Neural progenitor cell (in vitro differentiated cells): Measurements from ENCODE around the gene ACP5. TPM values are rescaled to one million over a fixed set of nuclear protein-coding genes. Genes with fewer than 3 reads are reported as not detected.
"Not testable (repeated sequence)": the region's sequence is repeated elsewhere in the genome, so short reads cannot be mapped to it uniquely, and the experiment has no call there.

Experiments used
- DNase-seq: peaks from one replicate; pipeline ENCODE4 v3.0.0-alpha.2; 2016; ENCODE audit warnings: low spot score
- H2AFZ ChIP-seq: fragments of 200-600 bp; sonication (generic); replicated peaks from 2 replicates; pipeline ENCODE4 v1.6.1; 2016; ENCODE audit warnings: antibody characterized with exemption
- H3F3A ChIP-seq: fragments of 200-600 bp; sonication (generic); 2 replicates; pipeline ENCODE4 v1.6.1; 2016; ENCODE audit warnings: antibody characterized with exemption, low read depth
- H3K27ac ChIP-seq: fragments of 200-600 bp; sonication (generic); 2 replicates; pipeline ENCODE4 v1.5.1; 2016; ENCODE audit warnings: mild to moderate bottlenecking
- H3K27me3 ChIP-seq: fragments of 200-600 bp; sonication (generic); 2 replicates; pipeline ENCODE4 v1.6.1; 2016; ENCODE audit warnings: mild to moderate bottlenecking, moderate library complexity
- H3K36me3 ChIP-seq: fragments of 200-600 bp; sonication (generic); 2 replicates; pipeline ENCODE4 v1.5.1; 2016
- H3K4me1 ChIP-seq: fragments of 200-600 bp; sonication (generic); 2 replicates; pipeline ENCODE4 v1.6.1; 2016; ENCODE audit warnings: mixed run types
- H3K4me2 ChIP-seq: fragments of 200-600 bp; sonication (generic); 2 replicates; pipeline ENCODE4 v1.6.1; 2016
- H3K4me3 ChIP-seq: fragments of 200-600 bp; sonication (generic); 2 replicates; pipeline ENCODE4 v1.5.1; 2016
- H3K79me2 ChIP-seq: fragments of 200-600 bp; sonication (generic); 2 replicates; pipeline ENCODE4 v1.6.1; 2016; ENCODE audit warnings: low read depth
- H3K9ac ChIP-seq: fragments of 200-600 bp; sonication (generic); 2 replicates; pipeline ENCODE4 v1.6.1; 2016
- H3K9me3 ChIP-seq: fragments of 200-600 bp; sonication (generic); 2 replicates; pipeline ENCODE4 v1.5.1; 2016; ENCODE audit warnings: low read depth
- H4K20me1 ChIP-seq: fragments of 200-600 bp; sonication (generic); 2 replicates; pipeline ENCODE4 v1.6.1; 2016; ENCODE audit warnings: low read depth
- H3K27ac Mint-ChIP-seq: 3 replicates; pipeline ENCODE4 v1.8.0; 2021; ENCODE audit warnings: mixed read lengths
- H3K27me3 Mint-ChIP-seq: 2 replicates; pipeline ENCODE4 v1.8.0; 2022; ENCODE audit warnings: low read depth, mild to moderate bottlenecking, inconsistent platforms, moderate library complexity, mixed read lengths; ENCODE audit not compliant: insufficient read depth
- H3K36me3 Mint-ChIP-seq: 3 replicates; pipeline ENCODE4 v1.8.0; 2021; ENCODE audit warnings: mixed read lengths
- H3K4me1 Mint-ChIP-seq: 3 replicates; pipeline ENCODE4 v1.8.0; 2021; ENCODE audit warnings: mixed read lengths
- H3K4me3 Mint-ChIP-seq: 3 replicates; pipeline ENCODE4 v1.8.0; 2021; ENCODE audit warnings: mild to moderate bottlenecking, moderate library complexity, mixed read lengths
- H3K9me3 Mint-ChIP-seq: 3 replicates; pipeline ENCODE4 v1.8.0; 2020; ENCODE audit warnings: mixed read lengths
- CTCF ChIP-seq: fragments of 200-600 bp; sonication (generic); IDR thresholded peaks from 2 replicates; pipeline ENCODE4 v1.5.1; 2017; ENCODE audit warnings: antibody characterized with exemption, mild to moderate bottlenecking
- EZH2 ChIP-seq: fragments of 200-600 bp; sonication (generic); IDR thresholded peaks from 2 replicates; pipeline ENCODE4 v1.6.1; 2017; ENCODE audit warnings: antibody characterized with exemption, mild to moderate bottlenecking, moderate library complexity
- EZH2phosphoT487 ChIP-seq: fragments of 200-600 bp; sonication (generic); IDR thresholded peaks from 2 replicates; pipeline ENCODE4 v1.6.1; 2017; ENCODE audit warnings: antibody characterized with exemption
- total RNA-seq: library from RNA; depleted of rRNA; stranded (reverse); fragments of >200 nt; gene quantifications from 2 replicates; pipeline ENCODE4 v1.2.3, GENCODE V29; 2015; ENCODE audit warnings: low replicate concordance

ACP5 gene
- total RNA-seq, 1 donor from 2014 or later, result 0.11 TPM

GRCh38 chr19:11570039-11570462, 7.4 kb downstream of the ACP5 start:
- Histone ChIP-seq H3F3A (no peaks in the 10 kb centered on the region), H3K9me3 (no peaks in the 10 kb centered on the region), H3K4me1 (no peaks in the 10 kb centered on the region), H3K4me2 (no peak overlapping the region), H2AFZ (no peak overlapping the region), H3K27me3 (no peaks in the 10 kb centered on the region), H3K36me3 (no peaks in the 10 kb centered on the region), H3K9ac (no peak overlapping the region), H4K20me1 (no peaks in the 10 kb centered on the region), H3K4me3 (no peak overlapping the region), H3K79me2 (no peaks in the 10 kb centered on the region), H3K27ac (no peak overlapping the region)
- peak overlapping the region; percentile 25 for H3K27ac Mint-ChIP-seq
- DNase-seq, result peak; percentile 23
- no peak for TF ChIP-seq EZH2phosphoT487
- no peak for TF ChIP-seq CTCF
- TF ChIP-seq EZH2, result no peak
- H3K36me3 Mint-ChIP-seq, result no peaks in the 10 kb centered on the region
- H3K27me3 Mint-ChIP-seq, result peaks cover 2% of the 10 kb centered on the region
- no peaks in the 10 kb centered on the region for H3K4me1 Mint-ChIP-seq
- no peak overlapping the region for H3K4me3 Mint-ChIP-seq
- no peaks in the 10 kb centered on the region for H3K9me3 Mint-ChIP-seq

- Histone ChIP-seq H3K4me2 (no peak overlapping the region), H3F3A (no peaks in the 10 kb centered on the region), H3K36me3 (no peaks in the 10 kb centered on the region), H3K9ac (no peak overlapping the region), H2AFZ (no peak overlapping the region), H3K9me3 (no peaks in the 10 kb centered on the region), H3K27me3 (no peaks in the 10 kb centered on the region), H4K20me1 (no peaks in the 10 kb centered on the region), H3K79me2 (no peaks in the 10 kb centered on the region), H3K4me1 (no peaks in the 10 kb centered on the region), H3K4me3 (no peak overlapping the region), H3K27ac (no peak overlapping the region)
- H3K4me1 Mint-ChIP-seq, result no peaks in the 10 kb centered on the region
- H3K4me3 Mint-ChIP-seq, result no peak overlapping the region
- no peak overlapping the region for H3K27ac Mint-ChIP-seq
- H3K36me3 Mint-ChIP-seq, result no peaks in the 10 kb centered on the region
- no peak for DNase-seq
- no peak for TF ChIP-seq EZH2
- no peak for TF ChIP-seq EZH2phosphoT487
- TF ChIP-seq CTCF, result no peak
- H3K27me3 Mint-ChIP-seq, result peaks cover 2% of the 10 kb centered on the region
- H3K9me3 Mint-ChIP-seq, result no peaks in the 10 kb centered on the region
These were observed 11.3 kb downstream of the ACP5 start for GRCh38 chr19:11566164-11566563.

GRCh38 chr19:11565649-11565980, 11.8 kb downstream of the ACP5 start:
- DNase-seq, H3K27me3 Mint-ChIP-seq, H4K20me1 ChIP-seq, H3F3A ChIP-seq, H3K79me2 ChIP-seq, H3K4me3 Mint-ChIP-seq, H3K27ac ChIP-seq, H3K4me2 ChIP-seq, H3K9me3 ChIP-seq, H3K27ac Mint-ChIP-seq, H3K9me3 Mint-ChIP-seq, H3K4me3 ChIP-seq, H3K9ac ChIP-seq, H3K36me3 ChIP-seq, H3K27me3 ChIP-seq, H3K4me1 Mint-ChIP-seq, H3K36me3 Mint-ChIP-seq, H3K4me1 ChIP-seq, H2AFZ ChIP-seq: not testable (repeated sequence)

- not testable (repeated sequence) for H3K36me3 ChIP-seq, H3K27ac Mint-ChIP-seq, H3K9me3 Mint-ChIP-seq, H3K4me2 ChIP-seq, H3K27me3 Mint-ChIP-seq, H3K4me3 ChIP-seq, H3K4me1 ChIP-seq, H3K9ac ChIP-seq, H4K20me1 ChIP-seq, H3K27ac ChIP-seq, H3K9me3 ChIP-seq, DNase-seq, H3K4me3 Mint-ChIP-seq, H3F3A ChIP-seq, H3K79me2 ChIP-seq, H3K27me3 ChIP-seq, H3K36me3 Mint-ChIP-seq, H2AFZ ChIP-seq
- peaks cover 10% of the 10 kb centered on the region for H3K4me1 Mint-ChIP-seq
These were observed 13.2 kb downstream of the ACP5 start for GRCh38 chr19:11564082-11564807.
